ENCODE results near the gene AQP1. TPM values are rescaled to one million over a fixed set of nuclear protein-coding genes. Genes with fewer than 3 reads are reported as not detected.

AQP1 gene
- total RNA-seq, 1 experiment from 2014 or later = 1.2 TPM

DNA sequence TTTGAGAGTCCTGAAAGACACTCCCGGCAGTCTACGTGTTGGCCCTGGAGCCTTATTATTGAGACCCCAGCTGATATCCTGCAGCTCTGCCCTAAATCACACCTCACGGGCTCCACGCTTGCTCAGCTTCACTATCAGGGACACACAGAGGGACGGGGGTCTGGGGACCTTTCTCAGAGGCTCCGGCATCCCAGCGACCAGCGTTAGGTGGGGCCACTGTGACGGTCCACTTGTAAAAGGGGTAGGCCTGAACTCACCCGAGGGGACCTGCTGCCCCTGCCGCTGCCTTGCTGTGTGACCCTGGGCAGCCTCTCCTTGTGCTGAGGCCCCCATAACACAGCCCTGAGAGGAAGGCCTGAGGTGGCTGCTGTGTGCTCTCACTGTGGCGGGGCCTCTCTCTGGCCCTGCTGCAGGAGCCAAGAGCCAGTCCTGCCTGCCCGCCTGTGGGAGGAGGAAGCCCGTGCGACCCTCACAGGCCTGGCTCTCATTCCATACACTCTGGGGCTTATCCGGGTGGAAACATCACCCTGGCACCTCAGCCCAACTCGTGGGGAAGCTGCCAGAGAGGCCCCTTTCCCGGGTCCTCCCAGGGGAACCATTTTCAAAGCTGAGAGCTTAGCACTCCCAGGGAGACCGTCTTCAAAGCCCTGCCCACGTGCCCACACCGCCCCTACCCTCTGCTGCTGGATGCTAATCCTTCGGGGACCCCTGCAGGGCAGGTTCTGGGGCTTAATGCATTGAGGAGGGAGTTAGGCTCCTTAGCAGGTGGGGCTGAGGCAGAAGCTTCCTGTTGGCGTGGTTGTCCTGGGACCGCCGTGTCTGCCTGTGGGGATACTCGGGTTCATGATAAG lies 21.7 kb downstream of the AQP1 start:
- Histone ChIP-seq H3K27me3 (ENCODE audit: low read length) (no peaks in the 10 kb centered on the region), H3K4me1 (ENCODE audit: insufficient read depth, low read length) (0 out of 2 replicates have a peak, but pooled peaks cover 5% of the 10 kb centered on the region), H3K79me2 (ENCODE audit: low read length) (no peaks in the 10 kb centered on the region), H3K9me2 (replicated peaks; ENCODE audit: low read length) (no peaks in the 10 kb centered on the region), H3K9me3 (ENCODE audit: low read length) (no peaks in the 10 kb centered on the region), H3K4me2 (ENCODE audit: low read length) (no peak overlapping the region), H2AFZ (ENCODE audit: low read length) (no peak overlapping the region), H3K4me3 (ENCODE audit: low read length) (no peak overlapping the region), H4K20me1 (ENCODE audit: low read length) (no peaks in the 10 kb centered on the region), H3K27ac (ENCODE audit: low read length) (no peak overlapping the region), H3K36me3 (ENCODE audit: low read depth, low read length) (no peaks in the 10 kb centered on the region), H3K9ac (ENCODE audit: low read length) (no peak overlapping the region), H3F3A (ENCODE audit: low read length, unreplicated experiment) (no peaks in the 10 kb centered on the region)
- no peak for ATAC-seq
- DNase-seq = no peak
- ChIA-PET CTCF (no interaction called here), POLR2A (ENCODE audit: unreplicated experiment) (no interaction called here)
- intact Hi-C loops (cut with micrococcal nuclease) = no loop called here
- no TSS peak for BruUV-seq (replicated peaks)
- TF ChIP-seq EZH2phosphoT487 (IDR thresholded peaks at IDR 0.05; ENCODE audit: borderline replicate concordance, low read length) = no peak
- TF ChIP-seq, protein P1, sequence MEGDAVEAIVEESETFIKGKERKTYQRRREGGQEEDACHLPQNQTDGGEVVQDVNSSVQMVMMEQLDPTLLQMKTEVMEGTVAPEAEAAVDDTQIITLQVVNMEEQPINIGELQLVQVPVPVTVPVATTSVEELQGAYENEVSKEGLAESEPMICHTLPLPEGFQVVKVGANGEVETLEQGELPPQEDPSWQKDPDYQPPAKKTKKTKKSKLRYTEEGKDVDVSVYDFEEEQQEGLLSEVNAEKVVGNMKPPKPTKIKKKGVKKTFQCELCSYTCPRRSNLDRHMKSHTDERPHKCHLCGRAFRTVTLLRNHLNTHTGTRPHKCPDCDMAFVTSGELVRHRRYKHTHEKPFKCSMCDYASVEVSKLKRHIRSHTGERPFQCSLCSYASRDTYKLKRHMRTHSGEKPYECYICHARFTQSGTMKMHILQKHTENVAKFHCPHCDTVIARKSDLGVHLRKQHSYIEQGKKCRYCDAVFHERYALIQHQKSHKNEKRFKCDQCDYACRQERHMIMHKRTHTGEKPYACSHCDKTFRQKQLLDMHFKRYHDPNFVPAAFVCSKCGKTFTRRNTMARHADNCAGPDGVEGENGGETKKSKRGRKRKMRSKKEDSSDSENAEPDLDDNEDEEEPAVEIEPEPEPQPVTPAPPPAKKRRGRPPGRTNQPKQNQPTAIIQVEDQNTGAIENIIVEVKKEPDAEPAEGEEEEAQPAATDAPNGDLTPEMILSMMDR (conservative IDR thresholded peaks at IDR 0.05; ENCODE audit: low read depth, low read length) = no peak

GRCh38 chr7:30934225-30934624 lies 22.6 kb downstream of the AQP1 start:
- POLR2A ChIA-PET (ENCODE audit: unreplicated experiment) = no interaction called here
- intact Hi-C loops (cut with micrococcal nuclease) = no loop called here

More at GRCh38 chr7:30934225-30934624, 22.6 kb downstream of the AQP1 start:
- BruUV-seq (replicated peaks) = no TSS peak
- Histone ChIP-seq H3K27me3 (ENCODE audit: low read length) (no peaks in the 10 kb centered on the region), H3F3A (ENCODE audit: low read length, unreplicated experiment) (no peaks in the 10 kb centered on the region), H3K27ac (ENCODE audit: low read length) (no peak overlapping the region), H3K9ac (ENCODE audit: low read length) (no peak overlapping the region), H3K4me3 (ENCODE audit: low read length) (no peak overlapping the region), H3K79me2 (ENCODE audit: low read length) (no peaks in the 10 kb centered on the region), H3K9me3 (ENCODE audit: low read length) (no peaks in the 10 kb centered on the region), H2AFZ (ENCODE audit: low read length) (no peak overlapping the region), H3K9me2 (replicated peaks; ENCODE audit: low read length) (no peaks in the 10 kb centered on the region), H3K4me1 (ENCODE audit: insufficient read depth, low read length) (0 out of 2 replicates have a peak, but pooled peaks cover 5% of the 10 kb centered on the region), H3K4me2 (ENCODE audit: low read length) (no peak overlapping the region), H4K20me1 (ENCODE audit: low read length) (no peaks in the 10 kb centered on the region), H3K36me3 (ENCODE audit: low read depth, low read length) (no peaks in the 10 kb centered on the region)
- no peak for ATAC-seq
- TF ChIP-seq, protein P1 (conservative IDR thresholded peaks at IDR 0.05; ENCODE audit: low read depth, low read length) = no peak
- no peak for TF ChIP-seq EZH2phosphoT487 (IDR thresholded peaks at IDR 0.05; ENCODE audit: borderline replicate concordance, low read length)
- no peak for TF ChIP-seq EZH2 (IDR thresholded peaks at IDR 0.05; ENCODE audit: low read length, unreplicated experiment)
- no peak for DNase-seq
- CTCF ChIA-PET = no interaction called here

All from PC-3 (cell line).